ENCODE measurements around the gene ADAMTS2. TPM values are rescaled to one million over a fixed set of nuclear protein-coding genes. Genes with fewer than 3 reads are reported as not detected.

ADAMTS2 gene
- total RNA-seq, 1 experiment from 2014 or later: not detected

GRCh38 chr5:179240561-179240960 is 104.7 kb downstream of the ADAMTS2 start:
- H3K27ac Mint-ChIP-seq (ENCODE audit: unreplicated experiment): no peak overlapping the region
- no peaks in the 10 kb centered on the region for H3K4me1 Mint-ChIP-seq (ENCODE audit: low read depth, unreplicated experiment)
- no peak for TF ChIP-seq CTCF (IDR thresholded peaks at IDR 0.05; ENCODE audit: unreplicated experiment)
- no peaks in the 10 kb centered on the region for H3K36me3 Mint-ChIP-seq (ENCODE audit: insufficient read depth, unreplicated experiment)
- H3K4me3 Mint-ChIP-seq (ENCODE audit: low read depth, unreplicated experiment): no peak overlapping the region
- BruUV-seq (replicated peaks): no TSS peak
- peaks cover 25% of the 10 kb centered on the region for H3K9me3 Mint-ChIP-seq (ENCODE audit: low read depth, unreplicated experiment)
- CTCF ChIA-PET: no interaction called here
- no peak for DNase-seq
- H3K27me3 Mint-ChIP-seq (ENCODE audit: unreplicated experiment): no peaks in the 10 kb centered on the region
- intact Hi-C loops (cut with micrococcal nuclease; ENCODE audit: unreplicated experiment): no loop called here

GRCh38 chr5:179239256-179240135 is 105.8 kb downstream of the ADAMTS2 start:
- DNase-seq: no peak
- H3K27ac Mint-ChIP-seq (ENCODE audit: unreplicated experiment): no peak overlapping the region

GRCh38 chr5:179238628-179238970 is 106.7 kb downstream of the ADAMTS2 start:
- no peak overlapping the region for H3K4me3 Mint-ChIP-seq (ENCODE audit: low read depth, unreplicated experiment)
- no peak overlapping the region for H3K27ac Mint-ChIP-seq (ENCODE audit: unreplicated experiment)
- no peak for DNase-seq
- no peaks in the 10 kb centered on the region for H3K36me3 Mint-ChIP-seq (ENCODE audit: insufficient read depth, unreplicated experiment)
- H3K9me3 Mint-ChIP-seq (ENCODE audit: low read depth, unreplicated experiment): peaks cover 26% of the 10 kb centered on the region
- CTCF ChIA-PET: no interaction called here
- H3K27me3 Mint-ChIP-seq (ENCODE audit: unreplicated experiment): no peaks in the 10 kb centered on the region
- no peak for TF ChIP-seq CTCF (IDR thresholded peaks at IDR 0.05; ENCODE audit: unreplicated experiment)
- intact Hi-C loops (cut with micrococcal nuclease; ENCODE audit: unreplicated experiment): no loop called here
- no TSS peak for BruUV-seq (replicated peaks)
- no peaks in the 10 kb centered on the region for H3K4me1 Mint-ChIP-seq (ENCODE audit: low read depth, unreplicated experiment)

More at GRCh38 chr5:179239256-179240135, 105.8 kb downstream of the ADAMTS2 start:
- no peak for TF ChIP-seq CTCF (IDR thresholded peaks at IDR 0.05; ENCODE audit: unreplicated experiment)
- intact Hi-C loops (cut with micrococcal nuclease; ENCODE audit: unreplicated experiment): no loop called here
- CTCF ChIA-PET: interaction anchor here (0.6 kb wide), 1 partner anchor 114 kb away, joined by 3 read pairs; no protein-coding TSS in a partner anchor
- Mint-ChIP-seq H3K27me3 (ENCODE audit: unreplicated experiment) (no peaks in the 10 kb centered on the region), H3K4me3 (ENCODE audit: low read depth, unreplicated experiment) (no peak overlapping the region), H3K9me3 (ENCODE audit: low read depth, unreplicated experiment) (peaks cover 30% of the 10 kb centered on the region), H3K4me1 (ENCODE audit: low read depth, unreplicated experiment) (no peaks in the 10 kb centered on the region), H3K36me3 (ENCODE audit: insufficient read depth, unreplicated experiment) (no peaks in the 10 kb centered on the region)
- no TSS peak for BruUV-seq (replicated peaks)

GRCh38 chr5:179237770-179238627 is 107.3 kb downstream of the ADAMTS2 start:
- peaks cover 26% of the 10 kb centered on the region for H3K9me3 Mint-ChIP-seq (ENCODE audit: low read depth, unreplicated experiment)
- TF ChIP-seq CTCF (IDR thresholded peaks at IDR 0.05; ENCODE audit: unreplicated experiment): no peak
- BruUV-seq (replicated peaks): no TSS peak

More at GRCh38 chr5:179237770-179238627, 107.3 kb downstream of the ADAMTS2 start:
- Mint-ChIP-seq H3K4me3 (ENCODE audit: low read depth, unreplicated experiment) (no peak overlapping the region), H3K27me3 (ENCODE audit: unreplicated experiment) (no peaks in the 10 kb centered on the region), H3K36me3 (ENCODE audit: insufficient read depth, unreplicated experiment) (no peaks in the 10 kb centered on the region), H3K4me1 (ENCODE audit: low read depth, unreplicated experiment) (no peaks in the 10 kb centered on the region), H3K27ac (ENCODE audit: unreplicated experiment) (no peak overlapping the region)
- CTCF ChIA-PET: no interaction called here
- intact Hi-C loops (cut with micrococcal nuclease; ENCODE audit: unreplicated experiment): no loop called here
- no peak for DNase-seq
